Kidney epithelial cell (primary cell): ENCODE measurements around the gene CBX4. TPM values are rescaled to one million over a fixed set of nuclear protein-coding genes. Genes with fewer than 3 reads are reported as not detected.

Source experiments
- DNase-seq: peaks from one replicate; pipeline ENCODE4 v3.0.0-alpha.2; 2010; ENCODE audit warnings: low read depth
- H3K27me3 ChIP-seq: 2 replicates; pipeline ENCODE4 v1.6.0; 2011; ENCODE audit warnings: low read length; ENCODE audit not compliant: control insufficient read depth, insufficient read depth
- H3K36me3 ChIP-seq: 2 replicates; pipeline ENCODE4 v1.5.1; 2011; ENCODE audit warnings: low read length; ENCODE audit not compliant: control insufficient read depth, insufficient read depth
- H3K4me3 ChIP-seq: 2 replicates; pipeline ENCODE4 v1.5.1; 2011; ENCODE audit warnings: low read depth, mild to moderate bottlenecking, control low read depth, low read length
- total RNA-seq: library from RNA; depleted of rRNA; stranded (reverse); fragments of >200 nt; gene quantifications from 2 replicates; pipeline ENCODE4 v1.2.3, GENCODE V29; 2015
- TF ChIP-seq, protein P1 (sequence below): IDR thresholded peaks from 2 replicates; pipeline ENCODE4 v1.5.1; 2011; ENCODE audit warnings: mild to moderate bottlenecking, moderate library complexity, low read length, control low read depth, inconsistent platforms; ENCODE audit not compliant: insufficient read depth, poor library complexity, severe bottlenecking

CBX4 gene
- total RNA-seq, 1 donor from 2014 or later, result 24.0 TPM

DNA sequence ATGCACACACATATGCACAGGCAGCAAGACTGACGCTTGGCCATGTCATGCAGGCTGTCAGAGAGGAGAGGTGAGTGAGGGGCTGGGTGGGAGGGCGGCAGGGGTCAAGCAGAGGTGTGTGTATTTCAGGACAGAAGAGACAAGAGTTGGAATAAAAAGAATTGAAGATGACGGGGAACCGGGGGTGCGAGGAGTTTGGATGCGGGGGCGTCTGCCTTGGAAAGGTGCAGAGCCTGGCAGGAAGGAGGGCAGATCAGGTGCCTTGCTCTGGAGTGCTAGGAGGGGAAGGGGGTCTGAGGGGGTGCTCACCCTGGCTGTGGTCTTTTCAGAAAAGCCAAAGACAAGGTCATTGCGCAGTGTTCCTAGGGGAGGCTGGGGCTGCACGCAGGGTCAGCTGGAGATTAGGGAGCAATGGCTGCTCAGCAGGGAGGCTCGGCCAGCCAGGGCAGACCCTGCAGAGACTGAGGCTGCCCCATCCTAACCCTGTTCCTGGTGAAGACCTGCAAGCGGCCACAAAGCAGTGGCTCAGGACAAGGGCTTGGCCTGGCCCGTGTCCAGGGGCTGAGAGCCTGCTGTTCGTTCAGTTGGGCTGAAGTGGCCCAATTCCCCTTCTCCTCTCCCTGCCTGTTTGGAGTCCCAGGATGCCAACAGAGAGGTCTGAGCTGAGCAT lies 23.7 kb upstream of the CBX4 start:
- TF ChIP-seq, protein P1, sequence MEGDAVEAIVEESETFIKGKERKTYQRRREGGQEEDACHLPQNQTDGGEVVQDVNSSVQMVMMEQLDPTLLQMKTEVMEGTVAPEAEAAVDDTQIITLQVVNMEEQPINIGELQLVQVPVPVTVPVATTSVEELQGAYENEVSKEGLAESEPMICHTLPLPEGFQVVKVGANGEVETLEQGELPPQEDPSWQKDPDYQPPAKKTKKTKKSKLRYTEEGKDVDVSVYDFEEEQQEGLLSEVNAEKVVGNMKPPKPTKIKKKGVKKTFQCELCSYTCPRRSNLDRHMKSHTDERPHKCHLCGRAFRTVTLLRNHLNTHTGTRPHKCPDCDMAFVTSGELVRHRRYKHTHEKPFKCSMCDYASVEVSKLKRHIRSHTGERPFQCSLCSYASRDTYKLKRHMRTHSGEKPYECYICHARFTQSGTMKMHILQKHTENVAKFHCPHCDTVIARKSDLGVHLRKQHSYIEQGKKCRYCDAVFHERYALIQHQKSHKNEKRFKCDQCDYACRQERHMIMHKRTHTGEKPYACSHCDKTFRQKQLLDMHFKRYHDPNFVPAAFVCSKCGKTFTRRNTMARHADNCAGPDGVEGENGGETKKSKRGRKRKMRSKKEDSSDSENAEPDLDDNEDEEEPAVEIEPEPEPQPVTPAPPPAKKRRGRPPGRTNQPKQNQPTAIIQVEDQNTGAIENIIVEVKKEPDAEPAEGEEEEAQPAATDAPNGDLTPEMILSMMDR, result no peak
- Histone ChIP-seq H3K36me3 (no peaks in the 10 kb centered on the region), H3K4me3 (no peak overlapping the region), H3K27me3 (peaks cover 39% of the 10 kb centered on the region)
- DNase-seq, result no peak

DNA sequence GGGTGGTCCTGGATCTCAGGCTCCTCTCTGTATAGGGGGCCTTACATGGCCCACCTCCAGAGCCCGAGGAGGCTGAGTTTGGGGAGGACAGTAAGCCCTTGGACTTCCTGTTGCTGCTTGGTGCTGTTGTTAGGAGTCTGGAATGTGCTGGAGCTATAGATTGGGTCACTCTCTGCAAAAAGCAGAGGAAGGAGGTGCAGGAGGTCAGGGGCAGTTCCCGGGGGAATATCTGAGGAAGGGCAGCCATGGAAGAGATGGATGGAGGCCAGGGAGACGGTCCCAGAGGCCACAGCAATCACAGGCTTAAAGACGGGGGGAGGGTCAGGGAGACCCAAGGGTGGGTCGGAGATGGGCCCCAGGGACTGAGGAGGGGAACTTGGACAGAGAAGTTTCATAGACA lies 23.0 kb upstream of the CBX4 start:
- no peaks in the 10 kb centered on the region for H3K36me3 ChIP-seq
- TF ChIP-seq, protein P1, result no peak
- peaks cover 41% of the 10 kb centered on the region for H3K27me3 ChIP-seq
- no peak overlapping the region for H3K4me3 ChIP-seq
- DNase-seq, result no peak

DNA sequence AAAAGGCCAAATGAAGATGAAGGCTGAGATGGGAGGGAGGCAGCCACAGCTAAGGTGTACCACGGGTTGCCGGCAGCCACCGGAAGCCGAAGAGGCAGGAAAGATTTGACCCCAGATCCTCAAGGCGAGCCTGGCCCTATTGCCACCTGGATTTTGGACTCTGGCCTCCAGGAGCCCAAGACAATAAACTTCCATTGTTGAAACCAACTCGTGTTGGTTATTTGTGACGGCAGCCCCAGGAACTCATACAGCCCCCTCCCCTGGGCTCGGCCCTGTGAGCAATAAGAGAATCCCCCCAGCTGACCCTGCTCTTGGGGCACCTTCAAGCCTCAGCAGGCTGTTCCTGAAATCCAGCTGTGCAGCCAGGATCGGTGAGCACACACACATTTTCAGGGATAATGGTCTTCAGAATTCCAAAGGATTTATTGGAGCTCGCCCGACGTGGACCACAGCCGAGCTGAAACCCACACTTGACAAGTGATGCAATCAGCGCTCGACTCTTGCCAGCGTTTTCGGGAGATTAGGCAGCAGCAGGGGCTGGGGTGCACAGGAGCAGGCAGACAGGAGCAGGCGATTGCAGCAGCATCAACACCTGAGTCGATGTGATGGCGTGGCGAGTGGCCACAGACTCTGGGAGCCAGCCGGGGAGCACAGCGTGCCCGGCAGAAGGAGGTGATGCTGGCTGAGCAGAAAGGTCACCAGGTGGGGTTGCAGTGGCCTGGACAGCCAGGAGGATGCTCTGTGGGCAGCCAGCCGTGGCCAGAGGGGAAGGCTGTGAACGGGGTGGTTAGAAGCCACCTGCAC lies 22.4 kb upstream of the CBX4 start:
- no peak for DNase-seq
- Histone ChIP-seq H3K27me3 (peaks cover 41% of the 10 kb centered on the region), H3K4me3 (no peak overlapping the region), H3K36me3 (no peaks in the 10 kb centered on the region)
- TF ChIP-seq, protein P1, result no peak

DNA sequence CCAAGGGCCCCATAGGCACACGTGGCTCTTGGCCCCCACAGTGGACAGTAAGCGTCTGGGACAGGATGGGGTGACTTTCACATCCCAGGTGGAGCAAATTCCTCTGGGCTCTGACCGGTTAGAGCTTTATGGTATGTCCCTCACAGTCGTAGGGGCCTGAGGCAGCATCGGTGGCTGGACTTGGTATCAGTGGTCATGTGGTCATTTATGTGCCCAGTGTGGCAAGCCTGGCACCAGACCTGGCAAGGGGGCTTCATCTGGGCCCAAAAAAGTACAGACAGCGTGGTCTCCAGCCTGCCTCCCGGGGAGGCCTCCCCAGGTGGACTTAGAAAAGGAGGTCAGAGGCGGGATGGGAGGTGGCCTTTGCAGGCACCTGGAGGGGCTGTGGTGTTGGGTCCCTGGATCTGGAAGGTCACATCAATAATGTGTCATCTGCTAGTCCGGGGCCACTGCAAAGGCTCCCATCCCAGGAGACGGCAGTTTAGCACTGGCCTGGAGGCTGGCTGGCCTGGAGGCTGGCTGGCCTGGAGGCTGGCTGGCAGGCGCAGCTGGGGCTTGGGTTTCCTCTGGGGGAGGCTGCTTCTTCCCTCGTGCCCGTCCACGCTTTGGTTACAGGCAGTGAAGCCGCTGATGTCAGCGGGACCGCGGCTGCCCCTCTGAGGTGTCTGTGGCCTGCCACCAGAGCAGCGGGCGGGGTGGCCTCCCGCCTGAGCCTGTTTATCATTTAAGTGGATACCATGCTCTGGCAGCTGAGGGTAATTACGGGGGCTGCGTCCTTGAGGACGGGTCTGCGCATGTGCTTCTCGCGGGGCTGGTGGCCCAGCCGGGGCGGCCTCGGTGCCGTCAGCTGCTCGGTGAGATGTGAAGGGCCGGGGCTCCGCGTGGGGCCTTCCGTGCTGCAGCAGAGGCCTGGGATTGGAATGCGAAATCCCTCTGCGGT lies 20.7 kb upstream of the CBX4 start:
- peaks cover 38% of the 10 kb centered on the region for H3K27me3 ChIP-seq
- no peak overlapping the region for H3K4me3 ChIP-seq
- no peak for DNase-seq
- no peaks in the 10 kb centered on the region for H3K36me3 ChIP-seq
- TF ChIP-seq, protein P1, result no peak

DNA sequence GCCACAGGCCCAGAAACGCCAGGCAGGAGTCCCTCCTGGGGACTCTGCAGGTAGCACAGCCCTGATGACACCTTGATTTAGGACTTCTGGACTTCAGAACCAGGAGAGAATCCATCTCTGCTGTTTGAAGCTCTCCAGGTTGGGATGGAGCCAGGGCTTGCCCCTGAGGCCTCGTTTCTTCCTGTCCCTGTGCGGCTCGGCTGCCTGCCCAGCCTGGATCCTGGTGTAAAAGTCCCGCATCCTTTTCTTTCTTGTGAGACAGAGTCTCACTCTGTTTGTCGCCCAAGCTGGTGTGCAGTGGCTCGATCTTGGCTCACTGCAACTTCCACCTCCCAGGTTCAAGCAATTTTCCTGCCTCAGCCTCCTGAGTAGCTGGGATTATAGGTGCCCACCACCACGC lies 17.9 kb upstream of the CBX4 start:
- TF ChIP-seq, protein P1, result no peak
- DNase-seq, result no peak
- no peaks in the 10 kb centered on the region for H3K36me3 ChIP-seq
- H3K27me3 ChIP-seq, result peaks cover 28% of the 10 kb centered on the region
- H3K4me3 ChIP-seq, result no peak overlapping the region
